HepG2 (cell line): ENCODE data around the gene TATDN3.

Source experiments
- CERS6 ChIP-seq: sonication (generic); formaldehyde crosslinking; IDR thresholded peaks from 2 replicates; pipeline ENCODE4 v1.5.0; 2020; ENCODE audit warnings: missing genetic modification reagents
- HMGXB4 ChIP-seq, 2 experiments: sonication (generic) in 1 of 2; formaldehyde crosslinking in 1 of 2; IDR thresholded peaks; 2 replicates each; pipeline versions ENCODE4 v1.4.0 to v1.6.1; 2018 to 2020; ENCODE audit warnings: missing genetic modification reagents in 2 of 2, borderline replicate concordance in 1 of 2, low read depth in 1 of 2, mild to moderate bottlenecking in 1 of 2, missing biosample characterization in 1 of 2
- MAX ChIP-seq: IDR thresholded peaks from 2 replicates; pipeline ENCODE4 v1.6.1; 2012; ENCODE audit warnings: inconsistent platforms
- MTA1 ChIP-seq: sonication (generic); formaldehyde crosslinking; IDR thresholded peaks from 2 replicates; pipeline ENCODE4 v1.4.0; 2020; ENCODE audit warnings: missing genetic modification reagents, mild to moderate bottlenecking, borderline replicate concordance
- NCOA2 ChIP-seq: sonication (generic); formaldehyde crosslinking; IDR thresholded peaks from 2 replicates; pipeline ENCODE4 v1.8.0; 2022; ENCODE audit warnings: inconsistent platforms
- PHB2 ChIP-seq: fragments of 450-650 bp; IDR thresholded peaks from 2 replicates; pipeline ENCODE4 v1.6.1; 2018; ENCODE audit not compliant: partially characterized antibody
- POLR2AphosphoS5 ChIP-seq: IDR thresholded peaks from 2 replicates; pipeline ENCODE4 v1.6.1; 2012; ENCODE audit warnings: low read depth, low read length
- SIN3B ChIP-seq: fragments of 150-350 bp; IDR thresholded peaks from 2 replicates; pipeline ENCODE4 v1.6.1; 2014; ENCODE audit warnings: low read length
- TCF12 ChIP-seq, 2 experiments: fragments of 450-650 bp in 1 of 2; sonication (generic) in 1 of 2; formaldehyde crosslinking in 1 of 2; IDR thresholded peaks; 2 replicates each; pipeline versions ENCODE4 v1.6.1 to v1.8.0; 2017 to 2022; ENCODE audit warnings: antibody characterized with exemption in 1 of 2, mild to moderate bottlenecking in 1 of 2, missing genetic modification reagents in 1 of 2, moderate library complexity in 1 of 2
- ZNF513 ChIP-seq: sonication (generic); formaldehyde crosslinking; conservative IDR thresholded peaks from 2 replicates; pipeline ENCODE4 v1.5.0; 2020; ENCODE audit warnings: missing genetic modification reagents
- ZNF558 ChIP-seq: sonication (generic); formaldehyde crosslinking; IDR thresholded peaks from 2 replicates; pipeline ENCODE4 v1.9.0; 2022; ENCODE audit warnings: mild to moderate bottlenecking, missing genetic modification reagents, borderline replicate concordance
- ZNF597 ChIP-seq: sonication (generic); formaldehyde crosslinking; IDR thresholded peaks from 2 replicates; pipeline ENCODE4 v1.5.0; 2020; ENCODE audit warnings: missing genetic modification reagents
- TF ChIP-seq, protein P1 (sequence below): sonication (generic); formaldehyde crosslinking; IDR thresholded peaks from 2 replicates; pipeline ENCODE4 v1.5.0; 2020; ENCODE audit warnings: mild to moderate bottlenecking, missing genetic modification reagents, moderate library complexity
- TF ChIP-seq, protein P2 (sequence below): sonication (generic); formaldehyde crosslinking; IDR thresholded peaks from 2 replicates; pipeline ENCODE4 v1.4.0; 2020; ENCODE audit warnings: missing genetic modification reagents

GRCh38 chr1:212858461-212859265 lies 67.0 kb downstream of the TATDN3 start:
- TF ChIP-seq, protein P1, sequence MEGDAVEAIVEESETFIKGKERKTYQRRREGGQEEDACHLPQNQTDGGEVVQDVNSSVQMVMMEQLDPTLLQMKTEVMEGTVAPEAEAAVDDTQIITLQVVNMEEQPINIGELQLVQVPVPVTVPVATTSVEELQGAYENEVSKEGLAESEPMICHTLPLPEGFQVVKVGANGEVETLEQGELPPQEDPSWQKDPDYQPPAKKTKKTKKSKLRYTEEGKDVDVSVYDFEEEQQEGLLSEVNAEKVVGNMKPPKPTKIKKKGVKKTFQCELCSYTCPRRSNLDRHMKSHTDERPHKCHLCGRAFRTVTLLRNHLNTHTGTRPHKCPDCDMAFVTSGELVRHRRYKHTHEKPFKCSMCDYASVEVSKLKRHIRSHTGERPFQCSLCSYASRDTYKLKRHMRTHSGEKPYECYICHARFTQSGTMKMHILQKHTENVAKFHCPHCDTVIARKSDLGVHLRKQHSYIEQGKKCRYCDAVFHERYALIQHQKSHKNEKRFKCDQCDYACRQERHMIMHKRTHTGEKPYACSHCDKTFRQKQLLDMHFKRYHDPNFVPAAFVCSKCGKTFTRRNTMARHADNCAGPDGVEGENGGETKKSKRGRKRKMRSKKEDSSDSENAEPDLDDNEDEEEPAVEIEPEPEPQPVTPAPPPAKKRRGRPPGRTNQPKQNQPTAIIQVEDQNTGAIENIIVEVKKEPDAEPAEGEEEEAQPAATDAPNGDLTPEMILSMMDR, result no peak
- TF ChIP-seq PHB2 (no peak), MTA1 (CRISPR knock-in tag) (no peak), NCOA2 (CRISPR knock-in tag) (no peak), ZNF597 (no peak), TCF12 (IDR thresholded peaks at IDR 0.05) (no peak), TCF12 (CRISPR knock-in tag; IDR thresholded peaks at IDR 0.05) (no peak), MAX (peak; percentile 68), ZNF558 (CRISPR knock-in tag) (peak; percentile 58; the same call in 1 of the 2 replicates), HMGXB4 (CRISPR knock-in tag; IDR thresholded peaks at IDR 0.05; ENCODE audit: borderline replicate concordance in 1 of 2, low read depth in 1 of 2) (peak in 1 of 2 experiments; percentile 70; a peak in 2 of 4 replicates), SIN3B (no peak), ZNF513 (CRISPR knock-in tag) (no peak), CERS6 (no peak), POLR2AphosphoS5 (no peak)
- TF ChIP-seq, protein P2, sequence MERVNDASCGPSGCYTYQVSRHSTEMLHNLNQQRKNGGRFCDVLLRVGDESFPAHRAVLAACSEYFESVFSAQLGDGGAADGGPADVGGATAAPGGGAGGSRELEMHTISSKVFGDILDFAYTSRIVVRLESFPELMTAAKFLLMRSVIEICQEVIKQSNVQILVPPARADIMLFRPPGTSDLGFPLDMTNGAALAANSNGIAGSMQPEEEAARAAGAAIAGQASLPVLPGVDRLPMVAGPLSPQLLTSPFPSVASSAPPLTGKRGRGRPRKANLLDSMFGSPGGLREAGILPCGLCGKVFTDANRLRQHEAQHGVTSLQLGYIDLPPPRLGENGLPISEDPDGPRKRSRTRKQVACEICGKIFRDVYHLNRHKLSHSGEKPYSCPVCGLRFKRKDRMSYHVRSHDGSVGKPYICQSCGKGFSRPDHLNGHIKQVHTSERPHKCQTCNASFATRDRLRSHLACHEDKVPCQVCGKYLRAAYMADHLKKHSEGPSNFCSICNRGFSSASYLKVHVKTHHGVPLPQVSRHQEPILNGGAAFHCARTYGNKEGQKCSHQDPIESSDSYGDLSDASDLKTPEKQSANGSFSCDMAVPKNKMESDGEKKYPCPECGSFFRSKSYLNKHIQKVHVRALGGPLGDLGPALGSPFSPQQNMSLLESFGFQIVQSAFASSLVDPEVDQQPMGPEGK, result 0 out of 2 replicates have a peak, but pooled peaks have one; percentile 3
